CD4-positive, alpha-beta T cell treated with Interleukin-10 for 1 hour (primary cell): ENCODE results near the gene PTPRD.

Experiments used
- DNase-seq: peaks from one replicate; pipeline ENCODE4 v3.0.0-alpha.2; 2020

The PTPRD gene

DNA sequence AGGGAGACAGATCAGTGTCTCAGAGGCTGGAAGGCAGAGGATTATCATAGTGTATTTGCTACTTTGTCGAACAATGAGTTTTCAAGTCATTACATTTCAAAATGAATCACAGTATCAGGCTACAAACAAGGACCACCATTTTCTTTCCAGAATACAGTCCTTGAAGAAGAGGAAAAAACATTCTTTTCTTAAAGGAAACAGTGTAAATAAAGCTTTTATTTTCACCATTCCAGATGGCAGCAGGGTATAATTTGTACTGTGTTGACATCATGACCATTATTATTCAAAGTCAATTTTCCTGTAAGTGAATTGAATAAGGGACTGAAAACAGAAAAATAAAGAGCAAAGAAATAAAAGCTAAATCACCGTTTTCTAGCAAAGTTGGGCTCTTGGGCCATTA is 2076.0 kb downstream of the PTPRD start:
- no peak for DNase-seq

DNA sequence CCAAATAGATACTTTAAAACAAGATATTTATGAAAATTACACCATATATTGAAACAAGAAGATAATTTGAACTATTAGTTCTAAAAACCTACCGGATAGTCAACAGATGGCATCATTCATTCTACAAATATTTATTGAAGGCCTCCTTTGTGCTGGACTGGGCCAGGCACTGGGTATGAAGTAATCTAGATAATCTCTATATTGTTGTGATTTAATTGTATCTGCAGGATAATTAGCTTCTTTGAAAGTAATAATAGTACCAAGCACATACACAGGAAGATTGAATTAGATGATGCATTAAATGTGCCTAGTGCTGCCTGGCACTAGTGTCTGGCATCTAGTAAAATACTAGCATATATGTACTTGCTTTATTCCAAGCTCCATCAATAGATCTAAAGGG is 2078.0 kb downstream of the PTPRD start:
- no peak for DNase-seq

DNA sequence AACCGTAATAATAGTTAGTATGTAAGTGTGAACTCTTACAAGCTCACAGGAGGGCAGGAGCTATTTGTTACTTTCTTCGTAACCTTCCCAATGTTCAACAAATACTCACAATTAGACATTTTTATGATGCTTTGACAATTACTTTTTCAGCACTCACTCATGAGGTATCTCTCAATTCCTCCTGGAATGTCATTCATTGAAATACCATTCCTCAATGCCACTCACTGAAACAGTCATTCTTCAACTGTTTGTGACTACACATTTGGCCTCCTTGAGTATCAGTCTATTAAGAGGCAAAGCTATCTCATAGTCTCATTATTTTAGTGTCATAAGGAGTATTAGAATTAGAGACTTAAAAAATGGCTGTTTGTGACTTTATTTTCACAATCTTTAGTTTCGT is 2079.1 kb downstream of the PTPRD start:
- DNase-seq = no peak

DNA sequence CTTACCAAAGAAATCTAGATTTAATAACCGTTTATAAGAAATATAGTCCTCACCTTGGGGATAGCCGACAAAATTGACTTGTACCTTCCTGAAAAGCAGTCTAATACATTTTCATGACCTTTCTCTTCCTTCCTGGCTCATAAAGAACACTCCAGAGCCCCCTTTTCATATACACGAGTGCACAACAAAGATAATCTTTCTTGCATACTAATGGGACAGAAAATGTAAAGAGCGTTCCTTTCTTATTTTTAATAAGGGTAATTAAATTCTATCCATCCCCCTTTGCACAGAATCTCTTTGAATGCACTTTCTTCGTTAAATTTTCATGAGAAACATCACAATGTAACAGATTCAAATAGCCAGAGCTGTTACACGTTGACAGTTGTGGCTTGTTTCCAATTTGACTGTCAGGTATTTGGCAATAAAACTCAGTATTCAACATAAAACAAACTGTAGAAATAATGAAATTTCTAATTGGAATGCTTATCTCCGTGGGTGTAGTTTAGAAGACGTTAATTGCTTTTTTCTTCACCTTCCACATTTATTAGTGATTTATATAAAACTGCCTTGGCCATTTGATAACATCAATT is 2080.9 kb downstream of the PTPRD start:
- DNase-seq = no peak

DNA sequence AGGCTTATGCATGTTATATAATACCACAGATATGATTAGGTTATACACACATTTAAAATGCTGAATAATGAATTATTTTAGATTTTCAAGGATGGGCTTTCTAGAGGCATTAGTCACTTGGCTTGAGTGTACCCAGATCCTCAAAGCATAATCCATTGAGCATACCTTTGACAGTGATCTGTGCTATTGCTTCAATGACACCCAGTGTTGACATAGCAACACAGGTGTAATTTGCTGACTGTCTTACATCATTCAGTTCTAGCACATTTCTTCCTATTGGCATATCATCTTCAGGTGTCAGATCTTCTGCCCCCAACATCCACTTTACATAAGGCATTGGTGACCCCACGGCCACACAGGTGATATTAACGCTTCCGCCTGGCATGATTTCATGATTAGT is 2091.7 kb downstream of the PTPRD start:
- DNase-seq = no peak

DNA sequence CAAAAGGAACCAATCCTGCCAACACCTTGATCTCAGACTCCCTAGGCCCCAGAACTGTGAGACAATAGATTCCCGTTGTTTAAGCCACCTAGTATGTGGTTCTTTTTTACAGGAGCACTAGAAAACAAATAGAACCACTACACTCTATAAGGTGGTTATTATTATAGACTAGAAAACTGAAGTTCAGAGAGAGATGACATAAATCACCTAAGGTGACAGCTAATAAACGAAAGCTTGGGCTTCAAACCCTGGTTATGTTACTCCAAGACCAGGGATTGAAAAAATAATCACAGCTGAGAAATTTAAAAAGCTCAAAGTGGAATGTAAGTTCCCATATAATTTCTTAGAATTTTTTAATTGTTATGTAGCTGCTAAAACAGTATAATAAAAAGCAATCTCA is 2097.1 kb downstream of the PTPRD start:
- no peak for DNase-seq

DNA sequence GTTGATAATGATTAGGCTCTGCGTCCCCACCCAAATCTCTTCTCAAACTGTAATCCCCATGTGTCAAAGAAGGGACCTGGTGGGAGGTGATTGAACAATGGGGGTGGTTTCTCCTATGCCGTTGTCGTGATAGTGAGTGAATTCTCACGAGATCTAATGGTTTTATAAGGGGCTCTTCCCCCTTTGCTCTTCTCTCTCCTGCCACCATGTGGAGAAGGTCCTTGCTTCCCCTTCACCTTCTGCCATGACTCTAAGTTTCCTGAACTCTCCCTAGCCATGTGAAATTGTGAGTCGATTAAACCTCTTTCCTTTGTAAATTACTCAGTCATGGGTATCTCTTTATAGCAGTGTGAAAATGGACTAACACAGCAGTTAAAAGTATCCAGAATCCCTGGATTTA is 2098.0 kb downstream of the PTPRD start:
- no peak for DNase-seq

DNA sequence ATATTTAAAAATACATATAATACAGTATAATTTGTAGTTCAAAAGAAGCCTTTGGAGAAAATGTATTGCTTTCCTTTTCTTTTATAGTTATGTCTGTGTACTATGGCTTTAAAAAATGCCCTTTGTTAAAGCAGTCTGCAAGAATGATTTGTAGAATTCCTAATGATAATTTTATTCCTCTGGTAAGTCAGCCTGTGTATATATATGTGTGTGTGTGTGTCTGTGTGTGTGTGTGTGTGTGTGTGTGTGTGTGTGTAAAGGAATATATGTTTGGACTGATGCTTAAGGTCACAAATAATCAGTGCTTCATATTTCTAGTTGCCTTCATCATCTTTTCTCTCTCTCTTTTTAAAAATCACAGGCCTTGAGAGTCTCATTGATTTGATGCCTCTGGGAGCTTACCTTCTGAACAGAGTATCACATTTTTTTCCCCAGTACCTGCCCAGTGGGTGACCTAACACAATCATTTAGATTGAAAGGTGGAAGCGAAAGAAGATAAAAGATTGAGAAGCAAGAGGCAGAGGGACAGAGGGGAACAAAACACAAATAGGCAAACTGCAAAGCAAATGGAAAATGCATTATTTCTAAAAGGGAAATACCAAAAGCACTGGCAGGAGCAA is 2104.0 kb downstream of the PTPRD start:
- no peak for DNase-seq

DNA sequence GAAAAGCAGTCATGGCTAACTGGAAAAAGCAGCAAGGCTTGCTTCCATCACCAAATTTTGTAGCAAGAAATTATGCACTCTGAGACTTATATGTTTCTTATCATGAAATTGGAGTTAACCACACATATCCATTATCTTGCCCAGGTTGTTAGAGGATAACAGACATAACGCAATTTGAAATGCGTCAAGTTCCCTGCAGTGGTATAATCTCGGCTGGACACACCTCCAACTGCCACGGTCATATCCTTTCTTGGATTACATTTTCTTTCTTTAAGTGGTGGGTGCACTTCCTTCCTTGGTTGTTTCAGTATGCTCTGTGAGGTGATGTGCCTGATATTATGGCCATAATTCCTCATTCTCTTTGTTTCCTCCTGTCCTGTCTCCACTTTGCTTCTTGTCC is 2118.2 kb downstream of the PTPRD start:
- DNase-seq = no peak

DNA sequence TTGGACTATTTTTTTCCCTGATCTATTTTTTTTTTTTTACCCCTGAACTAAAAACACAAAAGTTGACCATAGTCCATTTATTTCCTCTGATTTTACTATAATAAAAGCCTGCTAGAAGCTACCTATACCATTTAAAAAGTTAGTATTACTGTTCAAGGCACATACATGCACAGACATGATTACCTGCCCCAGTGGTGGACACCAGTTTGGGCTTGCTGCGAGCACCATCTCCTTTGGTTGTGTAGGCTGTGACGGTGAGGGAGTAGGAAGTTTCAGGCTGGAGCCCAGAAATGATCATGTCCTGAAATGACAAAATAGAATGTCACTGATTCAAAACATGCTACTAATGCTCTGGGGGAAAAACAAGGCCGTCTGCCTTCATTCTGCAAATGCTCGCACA is 2120.1 kb downstream of the PTPRD start:
- DNase-seq = no peak

DNA sequence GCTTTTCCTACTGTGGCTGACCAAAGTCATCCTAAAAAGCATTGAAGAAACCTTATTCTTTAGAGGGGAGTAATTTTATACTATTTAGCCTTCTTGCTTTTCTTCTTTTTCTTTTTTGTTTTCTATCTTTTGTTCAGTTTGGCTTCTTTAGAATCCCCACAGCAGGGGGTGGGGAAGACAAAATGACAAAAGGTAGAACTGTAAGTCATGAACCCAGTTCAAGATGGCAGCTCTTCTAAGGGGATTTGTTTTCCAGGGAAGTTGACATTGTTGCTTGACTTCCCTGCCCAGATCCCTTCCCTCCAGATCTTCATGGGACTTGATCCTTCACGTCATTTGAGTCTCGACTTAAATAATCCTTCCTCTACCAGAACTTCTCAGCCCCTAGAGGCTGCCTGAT is 2120.8 kb downstream of the PTPRD start:
- DNase-seq = no peak

DNA sequence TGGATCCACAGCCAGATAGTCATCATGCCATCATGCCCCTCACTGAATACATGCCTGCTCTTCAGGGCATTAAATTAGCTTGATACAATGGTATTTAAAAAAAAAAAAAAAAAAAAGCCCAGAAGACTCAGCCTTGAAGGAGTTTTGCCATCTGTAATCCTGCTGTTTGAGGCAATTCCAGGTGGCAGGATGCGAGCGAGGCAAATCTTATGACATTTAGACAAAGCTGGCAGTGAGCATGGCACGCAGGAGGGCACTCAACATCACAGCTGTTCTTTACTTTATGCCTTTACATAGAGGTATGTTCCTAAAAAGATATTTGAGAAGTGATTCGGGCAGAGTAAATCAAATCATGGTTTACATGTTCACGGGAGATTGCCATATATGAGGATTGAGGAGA is 2121.2 kb downstream of the PTPRD start:
- DNase-seq = no peak

DNA sequence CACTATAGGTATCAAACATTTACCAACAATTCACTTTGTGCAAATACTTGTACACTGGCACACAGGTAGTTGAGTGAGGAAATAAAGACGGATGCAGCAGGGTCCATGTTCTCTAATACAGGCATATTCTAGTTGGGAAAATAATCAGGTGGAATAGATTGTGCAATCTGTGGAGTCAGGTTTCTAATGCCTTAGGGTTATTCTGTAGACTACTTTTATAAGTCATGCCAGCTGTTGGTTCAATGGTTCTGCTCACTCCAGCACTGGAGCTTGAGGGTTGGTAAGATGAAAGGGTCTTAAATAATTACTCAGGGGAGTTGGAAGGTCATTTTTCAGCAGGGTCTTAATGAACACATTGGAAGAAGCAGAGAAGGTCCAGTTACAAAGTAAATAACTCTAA is 2123.0 kb downstream of the PTPRD start:
- no peak for DNase-seq

DNA sequence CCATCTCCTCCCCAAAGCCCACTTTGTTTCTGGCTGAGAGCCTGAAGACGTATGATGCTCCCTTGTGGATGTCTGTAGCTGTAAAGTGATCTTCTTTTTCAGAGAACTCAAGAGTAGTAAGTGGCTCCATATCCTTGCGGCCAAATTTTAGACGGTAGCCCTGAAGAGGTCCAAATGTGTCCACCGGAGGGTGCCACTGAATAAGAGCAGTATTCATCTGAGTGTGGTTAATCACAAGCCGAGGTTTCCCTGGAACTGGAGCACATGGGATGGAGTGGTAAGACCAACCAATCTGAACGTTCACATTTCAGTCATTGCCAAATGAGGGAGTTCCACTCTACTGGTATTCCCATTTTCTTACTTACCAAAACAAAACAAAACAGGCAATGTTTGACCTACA is 2126.7 kb downstream of the PTPRD start:
- no peak for DNase-seq

DNA sequence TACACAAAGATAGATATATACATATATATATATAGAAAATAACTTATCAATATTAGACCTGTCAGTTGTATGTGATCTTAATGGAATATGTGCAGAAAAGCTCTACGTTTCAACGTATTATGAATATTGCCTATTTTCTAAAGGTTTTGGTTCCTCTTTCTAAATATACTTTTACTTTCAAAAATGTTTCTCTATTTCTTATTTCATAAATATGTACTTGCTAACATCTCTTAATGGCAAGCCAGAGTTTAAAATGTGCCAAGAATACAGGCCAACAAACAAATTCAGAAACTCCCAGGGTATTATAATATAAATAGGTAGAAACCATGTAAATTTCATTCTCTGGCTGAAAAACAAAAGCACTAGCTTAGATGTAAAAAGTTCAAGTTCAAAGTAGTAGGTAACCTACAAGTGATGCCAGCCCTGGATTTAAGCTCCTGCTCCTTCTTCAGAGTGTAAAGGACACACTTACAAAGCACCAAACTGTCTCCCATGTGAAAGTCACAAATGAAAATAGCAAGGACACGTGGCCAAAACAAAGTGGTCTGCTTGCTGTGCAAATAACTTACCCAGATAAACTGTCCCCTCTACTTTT is 2128.1 kb downstream of the PTPRD start:
- no peak for DNase-seq

DNA sequence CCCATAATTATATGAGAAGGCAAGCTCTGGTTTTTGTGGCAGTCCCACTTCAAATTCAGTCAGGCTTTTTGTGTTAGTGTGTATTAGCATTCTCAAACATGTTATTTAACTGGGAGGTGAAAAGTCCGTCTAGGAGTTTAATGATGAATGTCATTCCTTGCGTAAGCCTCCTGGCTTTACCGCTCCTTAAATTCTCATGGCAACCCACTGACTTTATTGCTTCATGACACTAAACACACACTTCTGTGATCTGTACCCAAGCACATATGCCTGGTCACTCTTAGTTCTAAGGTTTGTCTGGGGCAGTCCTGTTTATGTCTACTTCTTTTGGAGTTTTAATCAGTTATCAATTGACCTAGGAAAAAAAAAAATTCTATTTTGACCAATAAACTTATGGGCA is 2135.4 kb downstream of the PTPRD start:
- no peak for DNase-seq

DNA sequence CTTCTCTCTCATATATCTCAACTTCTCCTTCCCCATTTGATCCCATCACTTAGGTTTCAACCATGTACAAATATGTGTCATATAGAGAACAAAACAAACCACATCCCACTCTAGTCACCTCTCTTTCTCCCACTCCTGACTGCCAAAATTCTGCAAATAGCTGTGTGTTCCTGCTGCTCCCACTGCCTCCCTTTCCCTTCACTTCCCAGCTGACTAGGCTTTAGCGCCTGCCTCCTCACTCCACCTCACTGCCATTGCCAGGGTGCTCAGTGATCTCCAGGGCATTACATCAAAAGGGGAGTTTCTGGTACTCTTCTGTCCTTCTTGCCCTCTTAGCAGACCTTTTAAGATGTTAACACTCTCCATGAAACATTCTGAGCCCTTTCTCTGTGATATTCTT is 2137.9 kb downstream of the PTPRD start:
- DNase-seq = no peak

DNA sequence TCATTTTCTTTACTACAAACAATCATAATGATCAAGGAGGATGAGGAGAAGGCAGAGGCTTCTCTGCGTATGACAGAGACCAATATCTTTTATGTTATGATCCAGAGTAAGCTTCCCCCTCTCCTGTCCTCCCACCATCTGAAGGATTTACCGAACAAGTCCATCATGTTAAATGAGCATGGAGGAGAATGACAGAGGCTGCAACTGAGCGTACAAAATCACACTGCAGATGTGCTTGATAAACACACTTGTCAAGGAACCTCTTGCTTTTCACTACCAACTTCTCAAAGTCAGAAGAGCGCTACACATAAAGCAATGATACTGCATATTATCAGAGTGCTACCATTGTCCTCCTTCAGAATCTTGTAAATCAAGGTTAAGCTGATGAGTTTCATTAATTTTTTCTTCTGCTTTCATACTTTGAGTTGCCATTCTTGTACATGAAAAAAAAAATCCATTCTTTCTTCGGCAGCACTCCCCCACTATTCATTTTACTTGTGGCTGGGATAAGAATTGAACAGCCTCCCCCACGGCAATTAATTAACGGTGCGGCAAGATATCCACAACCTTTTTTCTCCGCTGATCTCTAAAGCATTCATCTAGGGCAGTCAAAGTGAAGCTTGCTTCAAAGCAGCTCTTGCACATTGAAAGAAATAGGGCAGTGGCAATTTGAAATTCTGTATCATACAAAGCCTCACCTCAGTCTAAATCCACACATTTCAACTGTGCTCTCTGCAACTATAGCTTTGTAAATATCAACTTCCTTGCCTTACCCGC is 2139.4 kb downstream of the PTPRD start:
- no peak for DNase-seq

DNA sequence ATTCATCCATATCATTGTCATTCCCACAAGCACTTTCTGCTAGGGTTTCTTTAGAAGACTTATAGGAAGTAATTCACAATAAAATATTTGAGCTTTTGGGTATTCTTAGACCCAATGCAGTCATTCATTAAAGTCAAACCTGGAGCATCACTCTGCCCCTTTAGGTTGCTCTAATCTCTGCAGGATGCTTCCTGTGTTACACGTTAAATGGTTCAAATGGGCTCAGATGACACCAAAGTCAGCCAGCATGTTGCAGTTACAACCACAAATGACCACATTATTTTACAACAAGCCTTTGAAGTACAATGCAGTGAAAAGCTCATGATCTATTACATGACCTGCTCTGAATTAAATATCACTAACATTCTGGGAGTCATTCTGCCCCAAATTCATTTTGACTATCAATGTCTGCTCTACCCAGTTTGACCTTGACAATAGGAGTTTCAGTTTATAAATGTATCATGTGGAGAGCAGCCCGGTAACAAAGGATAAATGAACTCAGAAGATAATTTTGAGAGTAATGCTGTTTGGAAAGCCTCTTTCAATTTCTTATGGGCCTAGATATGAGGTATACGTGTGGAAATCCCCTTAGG is 2144.7 kb downstream of the PTPRD start:
- DNase-seq = no peak

DNA sequence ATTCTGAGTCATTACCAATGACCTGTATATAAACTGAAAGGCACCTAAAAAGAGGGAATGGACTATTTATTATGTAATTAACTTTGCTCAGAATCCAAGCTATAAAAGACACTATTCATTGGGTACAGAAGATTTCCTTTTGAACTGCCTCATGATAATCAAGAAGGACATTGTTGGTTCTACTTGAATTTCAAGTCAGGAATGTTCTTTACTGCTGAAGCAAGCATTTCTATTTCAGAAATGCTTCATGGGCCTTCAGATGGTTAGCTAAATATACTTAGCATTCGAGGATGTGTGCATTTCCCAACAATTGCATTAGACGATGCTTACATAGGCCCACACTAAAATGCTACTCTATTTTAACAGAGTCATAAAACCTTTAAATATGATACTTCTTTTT is 2155.0 kb downstream of the PTPRD start:
- no peak for DNase-seq

DNA sequence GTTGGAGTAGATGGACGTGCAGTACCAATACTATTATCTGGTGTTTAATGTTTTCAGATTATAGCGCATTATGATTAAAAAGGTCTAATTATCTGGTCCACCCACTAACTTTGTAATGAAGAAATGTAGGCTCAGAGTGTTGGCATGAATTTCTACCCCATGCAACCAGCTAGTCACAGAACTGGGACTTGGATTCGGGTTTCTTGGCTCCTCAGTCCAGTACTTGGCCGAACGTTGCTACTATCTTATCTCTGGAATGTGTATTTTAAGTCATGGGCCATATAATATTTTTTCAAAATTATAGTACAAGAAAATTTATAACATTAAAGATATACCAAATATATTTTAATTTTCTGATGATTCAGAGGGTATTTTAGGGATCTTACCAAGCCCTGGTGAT is 2155.7 kb downstream of the PTPRD start:
- no peak for DNase-seq

DNA sequence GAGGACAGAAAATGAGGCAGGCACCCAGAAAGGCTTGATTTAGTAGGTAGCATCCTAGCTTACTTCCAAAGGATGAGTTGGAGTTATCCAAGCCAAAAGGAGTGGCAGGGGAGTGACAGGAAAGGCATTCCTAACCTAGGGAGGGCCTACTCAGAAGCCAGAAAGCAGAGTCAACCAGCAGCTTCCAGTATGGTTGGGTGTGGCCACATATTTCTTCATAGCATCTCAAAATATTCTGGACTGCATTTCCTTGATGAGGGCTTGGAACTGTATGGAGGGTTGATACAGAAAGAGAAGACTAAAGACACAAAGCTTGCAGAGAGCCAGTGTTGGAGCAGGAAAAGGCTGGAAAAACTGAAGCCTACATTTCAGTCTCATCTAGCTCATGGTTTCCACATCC is 2156.5 kb downstream of the PTPRD start:
- DNase-seq = no peak

DNA sequence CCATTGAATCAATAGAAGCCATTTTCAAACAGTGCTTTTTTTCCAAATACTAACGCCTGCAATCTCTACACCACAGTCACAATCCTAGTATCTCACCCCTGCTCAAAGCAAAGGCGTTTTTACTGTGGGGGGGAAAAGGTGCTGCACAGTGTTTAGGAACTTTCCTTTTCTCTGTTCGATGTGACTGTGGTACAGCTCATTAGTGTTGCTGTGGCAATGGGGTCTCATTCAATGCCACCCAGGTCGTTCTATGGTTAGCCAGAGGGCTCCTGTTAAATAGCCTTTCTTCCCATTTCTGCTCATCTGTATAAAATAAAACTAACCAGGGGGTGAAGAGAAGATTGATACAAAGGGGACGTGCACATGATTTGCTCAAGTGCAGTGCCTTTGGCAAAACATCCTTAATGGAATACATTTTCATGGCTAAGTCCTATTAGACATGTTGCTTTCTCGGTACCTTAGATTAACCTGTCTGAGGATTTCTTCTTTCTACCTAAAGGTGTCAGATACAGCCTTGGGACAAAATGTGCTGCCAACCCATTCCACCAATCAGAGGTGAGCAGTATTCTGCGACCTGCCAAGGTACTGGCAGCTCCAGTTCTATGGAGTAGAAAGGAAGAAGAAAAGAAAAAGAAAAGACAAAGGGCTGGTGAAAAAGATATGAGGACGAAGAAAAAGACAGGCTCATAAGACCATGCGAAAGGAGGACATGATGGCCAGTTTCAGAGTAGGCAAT is 2161.8 kb downstream of the PTPRD start:
- no peak for DNase-seq
